Measurements from ENCODE around the gene ERFL.

DNA sequence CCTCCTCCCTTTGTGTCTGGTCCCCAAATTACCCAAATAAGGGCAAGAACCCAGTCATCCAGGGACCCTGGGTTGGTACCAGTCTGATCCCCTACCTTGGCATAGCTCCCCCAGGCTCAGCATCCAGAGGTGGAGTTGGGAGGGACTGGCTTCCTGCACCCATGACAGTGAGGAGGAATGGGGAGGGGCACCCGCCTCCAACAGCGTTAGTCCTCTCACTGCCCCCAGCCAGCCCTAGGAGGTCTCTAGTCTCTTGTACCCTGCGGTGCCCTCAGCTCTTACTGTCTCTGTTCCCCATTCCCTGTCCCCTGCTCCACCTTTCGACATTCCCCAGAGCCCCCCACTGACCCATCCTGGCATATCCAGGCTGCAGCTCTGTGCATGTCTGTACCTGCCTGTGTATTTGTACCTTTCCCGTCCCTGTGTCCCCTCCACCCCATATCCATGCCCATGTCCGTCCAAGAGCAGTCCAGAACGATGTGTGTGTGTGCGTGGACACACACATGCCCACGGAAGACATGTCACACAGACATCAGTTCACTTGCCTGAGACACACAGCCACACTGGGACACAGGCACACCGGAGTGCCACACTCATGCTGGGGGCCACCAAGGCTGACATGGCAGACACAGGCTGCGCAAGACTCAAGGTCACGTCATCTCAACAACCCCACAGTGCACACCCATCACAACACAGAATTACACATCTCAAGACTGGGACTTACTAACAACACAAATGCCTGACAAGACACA lies 17.8 kb downstream of the ERFL start:
- TF ChIP-seq POLR2AphosphoS5 (IDR thresholded peaks at IDR 0.05) (peak in 1 of 2 donors; percentile 12), POLR2A (IDR thresholded peaks at IDR 0.05; ENCODE audit: low read depth) (no peak)
- TF ChIP-seq, protein P1, sequence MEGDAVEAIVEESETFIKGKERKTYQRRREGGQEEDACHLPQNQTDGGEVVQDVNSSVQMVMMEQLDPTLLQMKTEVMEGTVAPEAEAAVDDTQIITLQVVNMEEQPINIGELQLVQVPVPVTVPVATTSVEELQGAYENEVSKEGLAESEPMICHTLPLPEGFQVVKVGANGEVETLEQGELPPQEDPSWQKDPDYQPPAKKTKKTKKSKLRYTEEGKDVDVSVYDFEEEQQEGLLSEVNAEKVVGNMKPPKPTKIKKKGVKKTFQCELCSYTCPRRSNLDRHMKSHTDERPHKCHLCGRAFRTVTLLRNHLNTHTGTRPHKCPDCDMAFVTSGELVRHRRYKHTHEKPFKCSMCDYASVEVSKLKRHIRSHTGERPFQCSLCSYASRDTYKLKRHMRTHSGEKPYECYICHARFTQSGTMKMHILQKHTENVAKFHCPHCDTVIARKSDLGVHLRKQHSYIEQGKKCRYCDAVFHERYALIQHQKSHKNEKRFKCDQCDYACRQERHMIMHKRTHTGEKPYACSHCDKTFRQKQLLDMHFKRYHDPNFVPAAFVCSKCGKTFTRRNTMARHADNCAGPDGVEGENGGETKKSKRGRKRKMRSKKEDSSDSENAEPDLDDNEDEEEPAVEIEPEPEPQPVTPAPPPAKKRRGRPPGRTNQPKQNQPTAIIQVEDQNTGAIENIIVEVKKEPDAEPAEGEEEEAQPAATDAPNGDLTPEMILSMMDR (IDR thresholded peaks at IDR 0.05): no peak

Data from esophagus muscularis mucosa (tissue), 3 donors.